Astrocyte (in vitro differentiated cells and primary cell): Measurements from ENCODE around the gene HSPG2.

ENCODE experiments used
- EZH2 ChIP-seq: IDR thresholded peaks from 2 replicates; pipeline ENCODE4 v1.6.1; 2012; ENCODE audit warnings: mild to moderate bottlenecking, low read length, inconsistent platforms; ENCODE audit not compliant: insufficient read depth
- TF ChIP-seq, protein P1 (sequence below): IDR thresholded peaks from 2 replicates; pipeline ENCODE4 v1.5.1; 2011; ENCODE audit warnings: low read depth, mild to moderate bottlenecking, inconsistent platforms, low read length, moderate library complexity; ENCODE audit not compliant: insufficient read depth

DNA sequence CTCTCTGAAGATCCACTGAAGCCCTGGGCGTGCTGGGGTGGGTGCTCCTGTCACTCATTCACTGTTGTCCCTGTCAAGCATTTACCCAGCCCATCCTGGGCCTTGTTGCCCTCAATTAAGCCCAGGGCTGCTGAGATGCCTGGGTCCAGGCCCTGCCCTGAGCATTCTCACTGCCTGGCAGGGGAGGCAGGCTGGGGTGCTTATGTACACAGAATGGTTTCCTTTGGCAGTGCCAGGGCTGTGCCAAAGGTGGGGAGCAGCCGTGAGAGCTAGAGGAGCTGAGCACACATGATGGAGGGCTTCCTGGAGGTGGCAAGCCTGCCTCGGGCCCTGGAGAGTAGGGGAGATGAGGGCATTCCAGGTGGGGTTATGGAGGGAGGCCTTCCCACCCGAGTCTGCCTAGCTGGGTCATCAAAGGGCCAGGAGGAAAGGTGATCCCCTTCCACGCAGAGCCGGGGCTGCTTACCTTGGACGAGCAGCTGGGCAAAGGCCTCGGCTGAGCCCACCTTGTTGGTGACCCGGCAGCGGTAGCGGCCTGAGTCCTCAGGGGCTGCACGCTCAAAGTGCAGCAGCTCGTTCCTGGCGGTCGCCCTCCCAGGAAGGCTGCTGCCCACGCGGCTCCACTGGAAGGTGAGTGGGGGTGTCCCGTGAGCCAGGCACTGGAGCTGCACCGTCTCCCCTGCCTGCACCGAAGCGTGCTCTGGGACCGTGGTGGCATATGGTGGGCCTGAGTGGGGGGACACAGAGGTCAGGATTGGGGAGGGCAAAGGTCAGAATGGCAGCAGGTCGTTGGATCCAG, 98.6 kb downstream of the HSPG2 start:
- TF ChIP-seq, protein P1, sequence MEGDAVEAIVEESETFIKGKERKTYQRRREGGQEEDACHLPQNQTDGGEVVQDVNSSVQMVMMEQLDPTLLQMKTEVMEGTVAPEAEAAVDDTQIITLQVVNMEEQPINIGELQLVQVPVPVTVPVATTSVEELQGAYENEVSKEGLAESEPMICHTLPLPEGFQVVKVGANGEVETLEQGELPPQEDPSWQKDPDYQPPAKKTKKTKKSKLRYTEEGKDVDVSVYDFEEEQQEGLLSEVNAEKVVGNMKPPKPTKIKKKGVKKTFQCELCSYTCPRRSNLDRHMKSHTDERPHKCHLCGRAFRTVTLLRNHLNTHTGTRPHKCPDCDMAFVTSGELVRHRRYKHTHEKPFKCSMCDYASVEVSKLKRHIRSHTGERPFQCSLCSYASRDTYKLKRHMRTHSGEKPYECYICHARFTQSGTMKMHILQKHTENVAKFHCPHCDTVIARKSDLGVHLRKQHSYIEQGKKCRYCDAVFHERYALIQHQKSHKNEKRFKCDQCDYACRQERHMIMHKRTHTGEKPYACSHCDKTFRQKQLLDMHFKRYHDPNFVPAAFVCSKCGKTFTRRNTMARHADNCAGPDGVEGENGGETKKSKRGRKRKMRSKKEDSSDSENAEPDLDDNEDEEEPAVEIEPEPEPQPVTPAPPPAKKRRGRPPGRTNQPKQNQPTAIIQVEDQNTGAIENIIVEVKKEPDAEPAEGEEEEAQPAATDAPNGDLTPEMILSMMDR = no peak
- TF ChIP-seq EZH2 = no peak
